Keratinocyte (primary cell): ENCODE measurements around the gene DHRSX.

ENCODE experiments used
- CTCF ChIP-seq, 3 experiments: IDR thresholded peaks in 1 of 3; conservative IDR thresholded peaks in 1 of 3; optimal IDR thresholded peaks in 1 of 3; 2 replicates in 2 of 3; 3 replicates in 1 of 3; pipeline versions ENCODE3 to v1.5.1; 2011; ENCODE audit warnings: low read length in 3 of 3, mild to moderate bottlenecking in 3 of 3, moderate library complexity in 2 of 3, control low read depth in 1 of 3, inconsistent platforms in 1 of 3; ENCODE audit not compliant: insufficient read depth in 2 of 3; ENCODE audit errors: extremely low read depth in 1 of 3
- EZH2 ChIP-seq: IDR thresholded peaks from one replicate; pipeline ENCODE4 v1.6.1; 2012; ENCODE audit warnings: inconsistent platforms, mild to moderate bottlenecking, low read length, moderate library complexity

GRCh38 chrX:2521927-2522386, 21.2 kb upstream of the DHRSX start:
- TF ChIP-seq CTCF (optimal IDR thresholded peaks at IDR 0.05 in 1 of 3, IDR thresholded peaks at IDR 0.05 in 1 of 3, conservative IDR thresholded peaks at IDR 0.05 in 1 of 3; ENCODE audit: extremely low read depth in 1 of 3, insufficient read depth in 2 of 3, low read length in 3 of 3) (no peak), EZH2 (no peak)
